BLaER1 treated with 17β-estradiol and CSF1 and Interleukin-3, amounts not matched to agents 10 nM and 100 nM (cell line): ENCODE measurements around the gene MRPL33.

Experiments
- H3K27ac ChIP-seq, 11 experiments: shearing (Covaris generic); formaldehyde crosslinking; 2 replicates each; pipeline ENCODE4 v1.8.1; 2022
- H3K27me3 ChIP-seq, 11 experiments: shearing (Covaris generic); formaldehyde crosslinking; 2 replicates each; pipeline ENCODE4 v1.8.1; 2022
- H3K36me3 ChIP-seq, 11 experiments: shearing (Covaris generic); formaldehyde crosslinking; 2 replicates each; pipeline ENCODE4 v1.8.1; 2022
- H3K4me1 ChIP-seq, 10 experiments: shearing (Covaris generic); formaldehyde crosslinking; 2 replicates each; pipeline ENCODE4 v1.8.1; 2022
- H3K4me2 ChIP-seq, 11 experiments: shearing (Covaris generic); formaldehyde crosslinking; 2 replicates each; pipeline ENCODE4 v1.8.1; 2022
- H3K4me3 ChIP-seq, 10 experiments: shearing (Covaris generic); formaldehyde crosslinking; 2 replicates each; pipeline ENCODE4 v1.8.1; 2022
- H3K9ac ChIP-seq, 11 experiments: shearing (Covaris generic); formaldehyde crosslinking; 2 replicates each; pipeline ENCODE4 v1.8.1; 2022
- H3K9me3 ChIP-seq, 11 experiments: shearing (Covaris generic); formaldehyde crosslinking; replicated peaks in 1 of 11; 2 replicates each; pipeline ENCODE4 v1.8.1; 2022
- H4K20me1 ChIP-seq, 11 experiments: shearing (Covaris generic); formaldehyde crosslinking; 2 replicates each; pipeline ENCODE4 v1.8.1; 2022
- Cebpa-rat ChIP-seq, 11 experiments: shearing (Covaris generic); IDR thresholded peaks; 2 replicates each; pipeline ENCODE4 v1.8.1; 2022

MRPL33 gene

DNA sequence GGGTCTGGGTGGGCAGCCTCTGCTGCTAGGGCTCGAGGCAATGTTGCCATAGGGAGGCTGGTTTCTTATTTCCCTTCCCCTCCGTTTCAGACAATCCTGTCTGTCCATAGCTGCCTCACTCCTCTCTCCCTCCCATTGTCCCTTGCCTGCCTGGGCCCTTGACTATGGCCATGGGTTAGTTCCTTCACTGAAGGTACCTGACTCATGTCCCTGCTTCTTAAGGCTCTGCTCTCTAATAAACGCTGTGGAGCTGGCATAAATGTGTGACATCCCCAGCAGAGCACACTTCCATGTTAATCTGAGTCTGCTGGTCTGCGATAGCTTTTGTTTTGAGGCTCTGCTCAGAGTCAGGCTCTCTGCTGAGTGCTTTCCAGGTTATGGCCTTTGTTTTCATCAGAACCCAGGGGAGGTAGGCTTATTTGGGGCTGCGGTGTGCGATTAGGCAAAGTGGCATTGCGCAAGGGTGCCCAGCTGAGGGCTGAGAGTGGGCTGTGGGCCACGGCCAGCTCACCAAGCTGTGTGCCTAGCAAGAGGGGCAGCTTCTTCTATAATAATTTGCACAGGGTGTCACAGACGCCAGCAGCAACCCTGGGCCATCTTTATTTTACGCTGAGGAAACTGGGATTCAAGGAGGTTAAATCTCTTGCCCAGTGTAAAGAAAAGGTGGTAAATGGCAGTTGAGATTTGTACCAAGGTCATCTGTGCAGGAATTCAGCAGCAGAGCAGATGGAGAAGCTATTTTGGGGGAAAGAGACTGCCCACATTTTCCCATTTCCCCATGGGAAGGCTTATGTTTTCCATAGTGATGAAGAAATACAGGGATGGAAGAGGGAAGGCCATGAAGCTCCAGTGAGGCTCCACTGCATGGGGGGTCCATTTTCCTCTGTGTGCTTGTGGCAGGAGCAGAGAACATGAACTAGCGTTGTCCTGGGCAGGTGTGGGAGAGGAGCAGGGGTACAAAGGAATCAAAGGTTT, 25.6 kb downstream of the MRPL33 start:
- Histone ChIP-seq H3K9me3 (0 out of 22 replicates have a peak, but pooled peaks cover 0 to 9% (median 0%) of the 10 kb centered on the region in 11 experiments), H3K27ac (peak overlapping the region in 9 of 11 experiments; percentile 50 to 71 (median 60); a peak in 17 of 22 replicates), H3K36me3 (no peaks in the 10 kb centered on the region), H3K4me1 (peaks cover 0 to 91% (median 54%) of the 10 kb centered on the region in 10 experiments; a peak in 17 of 20 replicates), H3K27me3 (no peaks in the 10 kb centered on the region), H3K4me2 (peak overlapping the region in 10 of 11 experiments; percentile 20 to 88 (median 64); a peak in 18 of 22 replicates), H3K9ac (peak overlapping the region in 5 of 11 experiments; percentile 16 to 38 (median 23); a peak in 7 of 22 replicates), H3K4me3 (no peak overlapping the region), H4K20me1 (no peaks in the 10 kb centered on the region)
- peak in 5 of 11 experiments; percentile 24 to 72 (median 38); a peak in 5 of 22 replicates for TF ChIP-seq Cebpa-rat (IDR thresholded peaks at IDR 0.05)

DNA sequence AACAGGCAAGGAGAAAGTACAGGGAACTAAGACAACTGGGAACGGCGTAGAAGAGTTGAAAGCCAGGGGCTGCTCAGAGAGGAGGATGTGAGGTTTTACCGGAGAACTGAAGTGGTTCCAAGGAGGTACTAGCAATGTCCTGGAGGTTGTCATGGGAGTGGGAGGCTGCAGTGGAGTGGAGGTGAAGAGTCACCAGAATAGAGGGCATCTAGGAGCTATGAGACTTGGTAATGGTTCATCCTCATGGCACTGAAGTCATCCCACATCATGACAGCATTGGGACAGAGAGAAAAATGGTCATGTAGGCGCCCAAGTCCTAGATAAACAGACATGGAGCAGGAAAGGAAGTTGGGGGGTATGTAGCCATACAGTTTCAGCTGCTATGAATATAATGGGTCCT, 26.3 kb downstream of the MRPL33 start:
- TF ChIP-seq Cebpa-rat (IDR thresholded peaks at IDR 0.05): no peak
- peak overlapping the region in 8 of 11 experiments; percentile 52 to 71 (median 62); a peak in 13 of 22 replicates for H3K27ac ChIP-seq
- H3K9ac ChIP-seq: no peak overlapping the region
- H3K36me3 ChIP-seq: no peaks in the 10 kb centered on the region
- peaks cover 5 to 91% (median 58%) of the 10 kb centered on the region in 10 experiments; a peak in 17 of 20 replicates for H3K4me1 ChIP-seq
- H3K9me3 ChIP-seq: 0 out of 22 replicates have a peak, but pooled peaks cover 0 to 9% (median 0%) of the 10 kb centered on the region in 11 experiments
- H3K27me3 ChIP-seq: no peaks in the 10 kb centered on the region
- H4K20me1 ChIP-seq: no peaks in the 10 kb centered on the region
- H3K4me3 ChIP-seq: no peak overlapping the region
- H3K4me2 ChIP-seq: peak overlapping the region in 8 of 11 experiments; percentile 20 to 88 (median 68); a peak in 13 of 22 replicates

DNA sequence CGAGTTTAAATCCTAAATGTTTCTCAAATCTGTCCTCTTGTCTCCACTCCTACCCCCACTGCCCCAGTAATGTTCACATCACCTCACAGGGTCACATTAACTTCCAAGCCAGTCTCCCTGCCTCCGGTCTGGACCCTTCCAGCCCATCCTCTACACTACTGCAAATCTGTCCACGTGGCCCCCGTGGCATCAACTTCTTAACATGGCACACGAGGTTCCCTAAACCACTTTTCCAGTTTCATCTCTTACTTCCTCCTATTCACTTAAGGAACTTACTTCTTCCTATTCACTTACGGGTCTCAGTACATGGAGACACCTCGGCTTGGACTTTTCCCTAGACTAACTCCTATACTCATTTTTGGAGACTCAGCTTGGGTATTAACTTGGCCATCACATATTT, 27.0 kb downstream of the MRPL33 start:
- H4K20me1 ChIP-seq: no peaks in the 10 kb centered on the region
- H3K9me3 ChIP-seq: 0 out of 22 replicates have a peak, but pooled peaks cover 0 to 9% (median 0%) of the 10 kb centered on the region in 11 experiments
- no peak overlapping the region for H3K9ac ChIP-seq
- no peaks in the 10 kb centered on the region for H3K36me3 ChIP-seq
- peaks cover 11 to 91% (median 63%) of the 10 kb centered on the region in 10 experiments for H3K4me1 ChIP-seq
- H3K27ac ChIP-seq: peak overlapping the region in 9 of 11 experiments; percentile 25 to 71 (median 52); a peak in 14 of 22 replicates
- no peak for TF ChIP-seq Cebpa-rat (IDR thresholded peaks at IDR 0.05)
- peak overlapping the region in 8 of 11 experiments; percentile 27 to 88 (median 68); a peak in 16 of 22 replicates for H3K4me2 ChIP-seq
- no peak overlapping the region for H3K4me3 ChIP-seq
- no peaks in the 10 kb centered on the region for H3K27me3 ChIP-seq

DNA sequence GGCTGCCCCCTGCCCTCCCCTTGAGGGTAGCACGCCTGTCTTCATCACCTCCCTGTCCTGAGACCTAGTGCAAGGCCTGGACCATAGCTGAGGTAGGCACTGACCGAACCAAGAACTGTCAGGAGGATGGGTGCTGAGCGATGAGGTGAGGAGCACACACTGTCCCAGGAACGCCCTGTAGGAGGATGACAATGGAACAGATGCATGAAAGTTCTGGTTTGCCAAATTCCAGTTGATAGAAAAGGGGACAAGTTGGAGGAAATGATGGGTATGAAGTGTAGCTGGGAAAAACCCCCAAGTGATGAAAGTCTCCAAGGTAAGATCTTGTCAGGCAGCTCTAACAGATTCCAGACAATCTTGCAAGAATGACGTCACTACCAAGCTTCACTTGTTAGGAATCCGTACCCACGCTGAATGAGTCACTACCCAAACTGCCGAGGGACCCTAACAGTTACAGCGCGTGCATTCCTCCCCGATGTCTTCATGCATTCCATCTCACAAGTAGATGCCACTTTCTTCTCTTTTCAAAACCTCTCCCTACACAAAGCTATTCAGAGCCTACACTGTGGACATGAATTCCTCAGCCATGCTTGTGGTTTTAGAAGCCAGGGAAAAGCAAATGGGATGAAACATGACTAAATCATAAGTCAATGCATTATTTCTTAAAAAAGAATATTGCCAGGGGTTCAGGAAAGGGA, 27.6 kb downstream of the MRPL33 start:
- Histone ChIP-seq H3K4me1 (peaks cover 17 to 96% (median 69%) of the 10 kb centered on the region in 10 experiments), H3K4me3 (no peak overlapping the region), H3K9me3 (0 out of 22 replicates have a peak, but pooled peaks cover 0 to 9% (median 0%) of the 10 kb centered on the region in 11 experiments), H3K27ac (peak overlapping the region in 9 of 11 experiments; percentile 31 to 71 (median 56); a peak in 16 of 22 replicates), H4K20me1 (no peaks in the 10 kb centered on the region), H3K4me2 (peak overlapping the region in 8 of 11 experiments; percentile 27 to 88 (median 68); a peak in 15 of 22 replicates), H3K36me3 (no peaks in the 10 kb centered on the region), H3K27me3 (no peaks in the 10 kb centered on the region), H3K9ac (no peak overlapping the region)
- no peak for TF ChIP-seq Cebpa-rat (IDR thresholded peaks at IDR 0.05)

DNA sequence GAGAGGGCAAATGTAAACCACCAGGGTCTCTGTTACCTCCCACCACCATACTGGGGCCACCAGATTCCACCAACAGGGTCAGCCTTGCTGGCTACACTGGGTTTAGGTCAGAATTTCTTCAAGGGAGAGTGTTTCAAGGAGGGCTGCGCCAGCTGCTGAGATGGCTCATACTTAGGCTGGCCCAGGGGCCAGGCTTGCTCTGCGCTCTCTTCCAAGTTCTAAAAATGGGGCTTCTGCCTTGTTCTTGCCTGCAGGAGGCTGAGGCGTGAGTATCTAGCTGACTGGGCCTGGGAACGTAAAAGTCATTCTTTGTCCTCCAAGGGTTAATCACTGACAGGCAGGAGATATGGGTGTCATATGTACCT, 28.1 kb downstream of the MRPL33 start:
- H3K27me3 ChIP-seq: no peaks in the 10 kb centered on the region
- H3K36me3 ChIP-seq: no peaks in the 10 kb centered on the region
- H4K20me1 ChIP-seq: no peaks in the 10 kb centered on the region
- 0 out of 22 replicates have a peak, but pooled peaks cover 0 to 9% (median 0%) of the 10 kb centered on the region in 11 experiments for H3K9me3 ChIP-seq
- no peak for TF ChIP-seq Cebpa-rat (IDR thresholded peaks at IDR 0.05)
- H3K4me2 ChIP-seq: peak overlapping the region in 7 of 11 experiments; percentile 29 to 88 (median 69); a peak in 14 of 22 replicates
- H3K9ac ChIP-seq: no peak overlapping the region
- H3K4me3 ChIP-seq: no peak overlapping the region
- H3K27ac ChIP-seq: peak overlapping the region in 8 of 11 experiments; percentile 15 to 71 (median 54); a peak in 15 of 22 replicates
- H3K4me1 ChIP-seq: peaks cover 23 to 98% (median 74%) of the 10 kb centered on the region in 10 experiments

DNA sequence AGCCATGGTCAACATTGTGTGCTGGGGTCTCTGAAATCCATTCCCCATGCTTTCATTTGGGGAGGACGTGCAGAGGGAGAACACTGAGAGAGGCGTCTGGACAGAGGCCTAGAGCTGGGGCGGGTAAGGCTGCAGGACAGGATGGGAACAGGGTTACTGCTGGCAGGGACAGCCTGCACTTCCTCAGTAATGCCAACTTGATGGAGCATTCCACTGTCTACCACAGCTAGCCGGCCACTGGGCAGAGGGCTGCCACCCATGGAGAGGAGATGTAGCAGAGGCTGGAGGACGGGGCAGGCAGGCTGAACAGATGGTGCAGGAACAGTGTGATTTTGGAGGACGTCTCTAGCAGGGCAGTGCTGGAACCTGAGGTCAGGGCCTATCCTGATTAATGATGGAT, 29.3 kb downstream of the MRPL33 start:
- Histone ChIP-seq H4K20me1 (no peaks in the 10 kb centered on the region), H3K9me3 (0 out of 22 replicates have a peak, but pooled peaks cover 0 to 9% (median 0%) of the 10 kb centered on the region in 11 experiments), H3K36me3 (no peaks in the 10 kb centered on the region), H3K9ac (no peak overlapping the region), H3K4me3 (no peak overlapping the region), H3K27me3 (no peaks in the 10 kb centered on the region), H3K4me2 (peak overlapping the region in 4 of 11 experiments; percentile 12 to 86 (median 50); a peak in 8 of 22 replicates), H3K27ac (peak overlapping the region in 8 of 11 experiments; percentile 13 to 71 (median 45); a peak in 11 of 22 replicates), H3K4me1 (peaks cover 28 to 98% (median 75%) of the 10 kb centered on the region in 10 experiments)
- no peak for TF ChIP-seq Cebpa-rat (IDR thresholded peaks at IDR 0.05)

DNA sequence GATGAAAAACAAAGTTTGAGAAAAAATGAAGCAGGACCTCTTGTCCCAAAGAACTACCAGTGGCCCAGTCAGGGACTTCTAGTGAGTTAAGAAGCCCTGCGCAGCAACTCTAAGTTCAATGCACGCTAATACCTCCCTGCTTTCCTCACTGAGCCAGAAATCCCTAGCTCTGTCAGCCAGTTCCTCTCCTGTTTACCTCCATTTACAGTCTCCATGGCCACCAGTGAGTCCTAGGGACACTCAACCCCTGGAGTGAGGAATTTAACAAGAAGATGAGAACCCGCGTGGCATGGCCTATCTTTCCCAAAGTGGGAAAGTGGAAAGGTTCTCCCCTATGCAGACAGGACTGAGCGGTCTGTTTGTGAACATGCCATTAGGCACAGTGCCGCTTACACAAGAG, 31.0 kb downstream of the MRPL33 start:
- Histone ChIP-seq H3K4me1 (peaks cover 25 to 98% (median 75%) of the 10 kb centered on the region in 10 experiments), H3K9ac (peak overlapping the region in 5 of 11 experiments; percentile 38 to 86 (median 82); a peak in 9 of 22 replicates), H3K36me3 (no peaks in the 10 kb centered on the region), H4K20me1 (no peaks in the 10 kb centered on the region), H3K4me2 (peak overlapping the region in 6 of 11 experiments; percentile 70 to 84 (median 80); a peak in 12 of 22 replicates), H3K9me3 (0 out of 22 replicates have a peak, but pooled peaks cover 0 to 9% (median 0%) of the 10 kb centered on the region in 11 experiments), H3K27me3 (no peaks in the 10 kb centered on the region), H3K4me3 (no peak overlapping the region), H3K27ac (peak overlapping the region in 10 of 11 experiments; percentile 53 to 99 (median 94); a peak in 19 of 22 replicates)
- no peak for TF ChIP-seq Cebpa-rat (IDR thresholded peaks at IDR 0.05)

DNA sequence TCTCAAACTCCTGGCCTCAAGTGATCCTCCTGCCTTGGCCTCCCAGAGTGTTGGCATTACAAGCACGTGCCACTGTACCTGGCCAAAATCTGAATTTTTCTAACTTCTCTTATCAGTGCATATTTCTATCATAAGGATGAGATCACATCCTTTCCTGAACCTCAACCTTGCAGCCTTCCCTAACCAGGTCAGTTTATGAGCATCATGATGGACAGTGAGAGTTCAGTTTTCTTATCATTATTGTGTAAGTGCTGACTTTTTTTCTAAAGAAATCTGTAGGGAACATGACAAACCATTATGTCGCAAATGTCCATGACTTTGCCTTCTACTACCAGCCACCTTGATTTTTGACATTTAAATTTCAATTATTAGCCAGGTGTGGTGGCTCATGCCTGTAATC, 31.5 kb downstream of the MRPL33 start:
- Histone ChIP-seq H3K9ac (peak overlapping the region in 7 of 11 experiments; percentile 42 to 86 (median 64); a peak in 12 of 22 replicates), H3K36me3 (no peaks in the 10 kb centered on the region), H4K20me1 (no peaks in the 10 kb centered on the region), H3K27ac (peak overlapping the region in 10 of 11 experiments; percentile 53 to 99 (median 94); a peak in 19 of 22 replicates), H3K9me3 (0 out of 22 replicates have a peak, but pooled peaks cover 0 to 9% (median 0%) of the 10 kb centered on the region in 11 experiments), H3K4me1 (peaks cover 25 to 98% (median 76%) of the 10 kb centered on the region in 10 experiments), H3K4me2 (peak overlapping the region in 10 of 11 experiments; percentile 39 to 84 (median 77); a peak in 18 of 22 replicates), H3K27me3 (no peaks in the 10 kb centered on the region), H3K4me3 (no peak overlapping the region)
- TF ChIP-seq Cebpa-rat (IDR thresholded peaks at IDR 0.05): no peak
